ENCODE data around the gene ZNF407. TPM values are rescaled to one million over a fixed set of nuclear protein-coding genes. Genes with fewer than 3 reads are reported as not detected.

Gene ZNF407, protein sequence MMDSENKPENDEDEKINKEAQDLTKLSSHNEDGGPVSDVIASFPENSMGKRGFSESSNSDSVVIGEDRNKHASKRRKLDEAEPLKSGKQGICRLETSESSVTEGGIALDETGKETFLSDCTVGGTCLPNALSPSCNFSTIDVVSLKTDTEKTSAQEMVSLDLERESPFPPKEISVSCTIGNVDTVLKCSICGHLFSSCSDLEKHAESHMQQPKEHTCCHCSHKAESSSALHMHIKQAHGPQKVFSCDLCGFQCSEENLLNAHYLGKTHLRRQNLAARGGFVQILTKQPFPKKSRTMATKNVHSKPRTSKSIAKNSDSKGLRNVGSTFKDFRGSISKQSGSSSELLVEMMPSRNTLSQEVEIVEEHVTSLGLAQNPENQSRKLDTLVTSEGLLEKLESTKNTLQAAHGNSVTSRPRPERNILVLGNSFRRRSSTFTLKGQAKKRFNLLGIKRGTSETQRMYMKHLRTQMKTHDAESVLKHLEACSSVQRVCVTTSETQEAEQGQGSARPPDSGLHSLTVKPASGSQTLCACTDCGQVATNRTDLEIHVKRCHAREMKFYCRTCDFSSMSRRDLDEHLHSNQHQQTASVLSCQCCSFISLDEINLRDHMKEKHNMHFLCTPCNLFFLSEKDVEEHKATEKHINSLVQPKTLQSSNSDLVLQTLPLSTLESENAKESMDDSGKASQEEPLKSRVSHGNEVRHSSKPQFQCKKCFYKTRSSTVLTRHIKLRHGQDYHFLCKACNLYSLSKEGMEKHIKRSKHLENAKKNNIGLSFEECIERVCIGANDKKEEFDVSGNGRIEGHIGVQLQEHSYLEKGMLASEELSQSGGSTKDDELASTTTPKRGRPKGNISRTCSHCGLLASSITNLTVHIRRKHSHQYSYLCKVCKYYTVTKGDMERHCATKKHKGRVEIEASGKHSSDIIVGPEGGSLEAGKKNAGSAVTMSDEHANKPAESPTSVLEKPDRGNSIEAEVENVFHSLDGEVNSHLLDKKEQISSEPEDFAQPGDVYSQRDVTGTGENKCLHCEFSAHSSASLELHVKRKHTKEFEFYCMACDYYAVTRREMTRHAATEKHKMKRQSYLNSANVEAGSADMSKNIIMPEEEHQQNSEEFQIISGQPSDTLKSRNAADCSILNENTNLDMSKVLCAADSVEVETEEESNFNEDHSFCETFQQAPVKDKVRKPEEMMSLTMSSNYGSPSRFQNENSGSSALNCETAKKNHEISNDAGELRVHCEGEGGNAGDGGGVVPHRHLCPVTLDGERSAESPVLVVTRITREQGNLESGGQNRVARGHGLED (N-terminal part only)
- 2.3 to 3.4 TPM (median 2.9 TPM) in 5 replicates for total RNA-seq (2022; extraction: Qiagen RNA extraction)

DNA sequence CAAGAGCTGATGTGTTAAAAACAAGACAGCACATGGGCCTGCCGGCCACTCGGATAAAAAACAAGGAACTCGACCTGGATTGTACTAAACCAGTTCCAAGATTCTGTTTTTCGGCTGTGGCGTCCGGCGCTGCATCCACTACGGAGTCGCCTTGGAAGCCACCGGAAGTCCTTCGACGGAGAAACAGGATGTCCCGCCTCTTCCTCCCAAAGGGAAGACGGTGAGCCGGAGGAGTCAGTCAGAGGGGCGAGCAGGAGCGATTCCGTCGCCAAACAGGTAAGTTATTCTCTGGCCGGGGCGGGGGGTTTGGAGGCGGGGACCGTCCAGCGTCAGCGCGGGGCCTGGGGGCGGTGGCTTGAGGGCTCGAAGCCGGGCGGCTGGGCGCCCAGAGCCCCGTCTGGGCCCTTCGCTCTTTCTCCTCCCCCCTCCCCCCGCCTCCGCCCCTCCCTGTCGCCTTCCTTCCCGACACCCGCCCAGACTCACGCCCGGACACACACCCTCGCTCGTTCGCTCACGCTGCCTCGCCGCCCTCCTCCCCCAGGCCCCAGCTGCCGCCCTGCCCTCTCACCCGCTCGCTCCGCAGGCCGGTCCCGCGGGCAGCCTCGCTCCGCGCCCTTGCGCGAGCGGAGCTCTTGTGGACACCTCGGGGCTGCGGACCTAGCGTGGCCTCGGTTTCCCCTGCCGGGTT is at the start of gene ZNF407:
TSS of gene ZNF407 (plus strand) at position 209 of the 688 bp plus-strand sequence. CDS start 33,150 bp downstream, outside the sequence.

Other genes starting within 250 kb of the ZNF407 start
- 0.02 TPM in 1 of 5 replicates, not detected in the others for gene DIPK1C, start 140.6 kb upstream of the ZNF407 start, total RNA-seq (2022; extraction: Qiagen RNA extraction)
- 78.6 to 90.4 TPM (median 86.8 TPM) in 5 replicates for gene CNDP2, start 101.5 kb upstream of the ZNF407 start, total RNA-seq (2022; extraction: Qiagen RNA extraction)
- gene CNDP1, start 63.4 kb upstream of the ZNF407 start, total RNA-seq (2022; extraction: Qiagen RNA extraction), result not detected in 5 replicates